HFFc6 (cell line): ENCODE measurements around the gene PCBP2. TPM values are rescaled to one million over a fixed set of nuclear protein-coding genes. Genes with fewer than 3 reads are reported as not detected.

ENCODE experiments used
- DNase-seq: peaks from one replicate; pipeline ENCODE4 v3.0.0-alpha.2; 2018
- H3K27ac Mint-ChIP-seq: 2 replicates; pipeline ENCODE4 v1.8.0; 2020; ENCODE audit warnings: mild to moderate bottlenecking, mixed read lengths
- H3K27me3 Mint-ChIP-seq: 2 replicates; pipeline ENCODE4 v1.8.0; 2021; ENCODE audit warnings: mild to moderate bottlenecking, moderate library complexity, mixed read lengths; ENCODE audit not compliant: insufficient read depth
- H3K36me3 Mint-ChIP-seq: 2 replicates; pipeline ENCODE4 v1.8.0; 2021; ENCODE audit warnings: low read depth, mixed read lengths
- H3K4me1 Mint-ChIP-seq: 2 replicates; pipeline ENCODE4 v1.8.0; 2020; ENCODE audit warnings: low read depth, mixed read lengths
- H3K4me3 Mint-ChIP-seq: 2 replicates; pipeline ENCODE4 v1.8.0; 2020; ENCODE audit warnings: mild to moderate bottlenecking, moderate library complexity, mixed read lengths
- H3K9me3 Mint-ChIP-seq: 2 replicates; pipeline ENCODE4 v1.8.0; 2020; ENCODE audit warnings: mild to moderate bottlenecking, mixed read lengths
- total RNA-seq, 6 experiments: library from RNA; stranded (reverse); fragmentation: NEBNext Ultra II Directional; extraction: Animal tissue kit (Norgen Biotek cat#: 25700); gene quantifications; 2 replicates in 1 of 6; 3 replicates in 5 of 6; pipeline ENCODE4 v1.2.3, GENCODE V29; 2021
- TF ChIP-seq, protein P1 (sequence below): fragments of 200-600 bp; sonication (generic); IDR thresholded peaks from 2 replicates; pipeline ENCODE4 v1.5.0; 2021; ENCODE audit warnings: antibody characterized with exemption, mild to moderate bottlenecking

The PCBP2 gene
- total RNA-seq, 6 experiments from 2014 or later = 763 to 969 (median 874) TPM

DNA sequence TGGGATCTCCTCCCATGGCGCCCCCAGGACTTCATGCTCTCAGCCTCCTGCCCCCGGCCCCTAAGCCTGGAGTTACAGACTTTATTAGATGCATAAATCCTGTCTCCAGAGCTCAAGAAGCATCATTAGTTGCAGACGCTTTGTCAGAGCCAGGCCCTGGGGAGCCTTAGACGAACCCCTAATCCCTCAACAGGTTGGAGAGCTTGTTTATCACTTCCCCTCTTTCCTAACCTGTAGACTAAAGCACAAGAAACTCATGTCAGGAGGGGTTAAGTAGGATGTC lies 55.6 kb downstream of the PCBP2 start:
- no peak overlapping the region for H3K4me3 Mint-ChIP-seq
- no peak overlapping the region for H3K27ac Mint-ChIP-seq
- H3K4me1 Mint-ChIP-seq = peaks cover 28% of the 10 kb centered on the region
- H3K27me3 Mint-ChIP-seq = peaks cover 5% of the 10 kb centered on the region; the same call in 1 of the 2 replicates
- H3K36me3 Mint-ChIP-seq = peaks cover 15% of the 10 kb centered on the region
- TF ChIP-seq, protein P1, sequence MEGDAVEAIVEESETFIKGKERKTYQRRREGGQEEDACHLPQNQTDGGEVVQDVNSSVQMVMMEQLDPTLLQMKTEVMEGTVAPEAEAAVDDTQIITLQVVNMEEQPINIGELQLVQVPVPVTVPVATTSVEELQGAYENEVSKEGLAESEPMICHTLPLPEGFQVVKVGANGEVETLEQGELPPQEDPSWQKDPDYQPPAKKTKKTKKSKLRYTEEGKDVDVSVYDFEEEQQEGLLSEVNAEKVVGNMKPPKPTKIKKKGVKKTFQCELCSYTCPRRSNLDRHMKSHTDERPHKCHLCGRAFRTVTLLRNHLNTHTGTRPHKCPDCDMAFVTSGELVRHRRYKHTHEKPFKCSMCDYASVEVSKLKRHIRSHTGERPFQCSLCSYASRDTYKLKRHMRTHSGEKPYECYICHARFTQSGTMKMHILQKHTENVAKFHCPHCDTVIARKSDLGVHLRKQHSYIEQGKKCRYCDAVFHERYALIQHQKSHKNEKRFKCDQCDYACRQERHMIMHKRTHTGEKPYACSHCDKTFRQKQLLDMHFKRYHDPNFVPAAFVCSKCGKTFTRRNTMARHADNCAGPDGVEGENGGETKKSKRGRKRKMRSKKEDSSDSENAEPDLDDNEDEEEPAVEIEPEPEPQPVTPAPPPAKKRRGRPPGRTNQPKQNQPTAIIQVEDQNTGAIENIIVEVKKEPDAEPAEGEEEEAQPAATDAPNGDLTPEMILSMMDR = no peak
- DNase-seq = no peak
- H3K9me3 Mint-ChIP-seq = no peaks in the 10 kb centered on the region

DNA sequence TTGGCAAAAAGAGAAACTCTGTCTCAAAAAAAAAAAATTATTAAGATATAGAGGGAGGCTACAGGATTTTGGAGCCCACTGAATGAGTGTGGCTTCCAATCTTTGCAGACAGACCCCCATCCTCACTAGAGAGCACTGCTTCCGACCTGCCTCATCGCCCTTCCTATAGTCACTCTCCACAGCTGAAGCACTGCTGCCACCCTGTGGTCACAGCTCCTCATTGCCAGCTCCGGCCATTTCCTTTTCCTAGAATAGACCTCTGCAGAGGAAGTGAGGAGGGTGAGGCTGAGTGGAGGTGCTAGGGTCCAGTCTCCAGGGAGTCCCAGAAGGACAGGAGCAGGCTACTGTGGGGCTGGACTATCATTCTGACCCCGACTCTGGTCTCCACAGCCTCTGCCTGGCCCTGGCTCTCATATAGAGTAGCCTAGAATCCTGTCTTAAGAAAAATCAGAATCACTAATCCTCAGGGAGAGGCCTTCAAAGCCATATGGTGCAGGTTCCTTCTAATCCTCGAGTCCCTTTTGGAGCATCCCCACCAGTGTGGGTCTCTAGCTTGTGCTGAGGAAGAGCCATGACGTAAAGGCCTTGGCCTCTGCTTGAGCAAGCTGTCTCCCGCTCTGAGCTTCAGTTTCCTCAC lies 56.8 kb downstream of the PCBP2 start:
- peak overlapping the region; percentile 52; the same call in 1 of the 2 replicates for H3K27ac Mint-ChIP-seq
- no peak overlapping the region for H3K4me3 Mint-ChIP-seq
- DNase-seq = peak; percentile 65

DNA sequence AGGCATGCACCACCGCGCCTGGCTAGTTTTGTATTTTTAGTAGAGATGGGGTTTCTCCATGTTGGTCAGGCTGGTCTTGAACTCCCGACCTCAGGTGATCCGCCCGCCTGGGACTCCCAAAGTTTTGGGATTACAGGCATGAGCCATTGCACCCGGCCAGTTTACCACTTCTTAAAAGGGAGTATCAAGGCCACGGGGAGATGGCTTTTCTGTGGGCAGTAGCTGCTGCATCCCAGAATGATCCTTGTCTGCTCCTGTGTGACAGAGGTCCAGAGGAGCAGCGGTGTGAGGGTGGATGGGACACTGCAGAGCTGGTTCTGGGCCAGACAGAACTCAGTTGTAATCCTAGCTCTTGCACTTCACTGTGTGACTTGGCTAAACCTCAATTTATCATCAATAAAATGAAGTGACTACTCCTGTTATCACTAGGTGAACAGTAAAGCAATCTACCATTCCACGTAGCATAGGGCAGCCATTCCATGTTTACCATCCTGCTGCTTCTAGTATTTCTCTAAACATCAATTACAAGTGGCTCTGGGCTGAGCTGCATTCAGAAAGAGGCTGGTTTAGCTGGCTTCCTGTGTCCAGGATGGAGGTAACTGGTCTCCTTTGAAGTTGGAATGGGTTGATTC lies 58.4 kb downstream of the PCBP2 start:
- H3K9me3 Mint-ChIP-seq = no peaks in the 10 kb centered on the region
- TF ChIP-seq, protein P1 = no peak
- DNase-seq = no peak
- H3K4me1 Mint-ChIP-seq = peaks cover 20% of the 10 kb centered on the region
- no peak overlapping the region for H3K4me3 Mint-ChIP-seq
- H3K27me3 Mint-ChIP-seq = peaks cover 5% of the 10 kb centered on the region
- peak overlapping the region; percentile 3; the same call in 1 of the 2 replicates for H3K27ac Mint-ChIP-seq
- 0 out of 2 replicates have a peak, but pooled peaks cover 9% of the 10 kb centered on the region for H3K36me3 Mint-ChIP-seq

More for the DNA sequence above, 56.8 kb downstream of the PCBP2 start:
- Mint-ChIP-seq H3K9me3 (no peaks in the 10 kb centered on the region), H3K36me3 (peaks cover 15% of the 10 kb centered on the region), H3K4me1 (peaks cover 26% of the 10 kb centered on the region), H3K27me3 (peaks cover 5% of the 10 kb centered on the region)
- TF ChIP-seq, protein P1 = peak; percentile 94

DNA sequence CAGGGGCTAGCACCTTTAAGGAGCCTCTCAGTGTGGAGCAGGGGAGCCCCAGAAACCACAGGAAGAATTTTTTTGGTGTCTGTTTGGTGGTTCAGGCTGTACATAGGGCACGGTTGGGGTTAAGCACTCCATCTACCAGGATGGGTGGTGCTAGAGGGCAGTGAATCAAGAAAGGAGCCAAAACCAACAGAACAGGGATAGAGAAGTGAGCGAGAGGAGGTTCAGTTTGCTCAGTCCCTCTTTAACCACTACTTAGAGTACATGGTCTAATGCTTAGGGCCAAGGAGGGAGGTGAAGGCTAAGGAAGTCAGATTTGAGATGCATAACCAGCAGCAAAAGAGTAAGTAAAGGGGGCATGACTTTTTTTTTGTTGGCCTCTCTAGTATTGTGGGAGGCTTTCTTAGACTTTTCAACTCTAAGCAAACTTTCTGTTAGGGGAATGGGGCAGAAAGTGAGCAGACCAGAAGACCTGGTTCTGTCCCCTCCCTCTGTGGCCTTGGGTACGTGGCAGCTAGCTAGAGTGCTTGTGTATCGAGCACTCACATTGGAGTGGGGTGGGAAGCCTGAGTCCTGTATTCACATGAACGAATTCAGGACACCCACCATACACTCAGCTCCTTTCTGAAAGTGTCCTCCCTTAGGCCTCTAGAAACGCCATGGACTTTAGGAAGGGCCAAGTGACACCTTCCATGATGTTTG lies 62.0 kb downstream of the PCBP2 start:
- H3K27ac Mint-ChIP-seq = 0 out of 2 replicates have a peak overlapping the region, but pooled peaks have one; percentile 6
- H3K4me1 Mint-ChIP-seq = peaks cover 4% of the 10 kb centered on the region; the same call in 1 of the 2 replicates
- no peak for DNase-seq
- H3K36me3 Mint-ChIP-seq = peaks cover 9% of the 10 kb centered on the region; the same call in 1 of the 2 replicates
- H3K4me3 Mint-ChIP-seq = no peak overlapping the region
- H3K27me3 Mint-ChIP-seq = no peaks in the 10 kb centered on the region; the same call in 1 of the 2 replicates
- TF ChIP-seq, protein P1 = no peak
- no peaks in the 10 kb centered on the region for H3K9me3 Mint-ChIP-seq

DNA sequence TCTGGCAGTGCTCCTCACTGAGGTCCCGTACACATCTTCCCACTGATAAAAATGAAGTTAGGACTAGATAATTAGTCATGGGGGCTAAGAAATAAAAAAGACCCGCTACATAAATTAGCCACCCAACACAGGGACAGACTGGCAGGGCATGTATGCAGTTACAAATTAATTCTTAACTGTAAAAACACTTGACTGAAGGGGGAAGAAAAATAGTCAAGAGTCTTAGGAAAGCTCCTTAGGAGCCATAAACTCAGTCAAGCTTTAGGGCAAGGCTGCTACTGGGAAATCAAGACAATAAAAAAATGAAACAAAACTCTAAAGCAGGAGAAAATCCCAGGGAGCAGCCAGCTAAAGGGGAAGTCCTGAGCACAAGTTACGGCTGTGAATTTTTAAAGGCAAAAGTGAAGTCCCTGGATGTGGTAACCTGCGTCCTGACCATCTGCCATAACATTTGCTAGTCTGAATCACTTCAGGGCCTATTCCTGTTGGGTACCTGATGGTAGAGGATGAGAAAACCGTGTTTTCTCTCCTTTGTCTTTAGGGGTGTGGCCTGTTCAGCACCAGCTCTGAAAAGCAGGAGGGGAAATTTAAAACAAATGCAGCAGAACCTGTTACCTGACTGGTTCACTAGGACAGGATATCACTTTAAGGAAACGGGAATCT lies 62.9 kb downstream of the PCBP2 start:
- no peak overlapping the region for H3K27ac Mint-ChIP-seq
- no peak for DNase-seq
- no peaks in the 10 kb centered on the region; the same call in 1 of the 2 replicates for H3K27me3 Mint-ChIP-seq
- TF ChIP-seq, protein P1 = no peak
- H3K4me1 Mint-ChIP-seq = peaks cover 4% of the 10 kb centered on the region; the same call in 1 of the 2 replicates
- H3K9me3 Mint-ChIP-seq = no peaks in the 10 kb centered on the region
- no peak overlapping the region for H3K4me3 Mint-ChIP-seq
- H3K36me3 Mint-ChIP-seq = peaks cover 9% of the 10 kb centered on the region; the same call in 1 of the 2 replicates
